ENCODE results near the gene BCL10.

The BCL10 gene

DNA sequence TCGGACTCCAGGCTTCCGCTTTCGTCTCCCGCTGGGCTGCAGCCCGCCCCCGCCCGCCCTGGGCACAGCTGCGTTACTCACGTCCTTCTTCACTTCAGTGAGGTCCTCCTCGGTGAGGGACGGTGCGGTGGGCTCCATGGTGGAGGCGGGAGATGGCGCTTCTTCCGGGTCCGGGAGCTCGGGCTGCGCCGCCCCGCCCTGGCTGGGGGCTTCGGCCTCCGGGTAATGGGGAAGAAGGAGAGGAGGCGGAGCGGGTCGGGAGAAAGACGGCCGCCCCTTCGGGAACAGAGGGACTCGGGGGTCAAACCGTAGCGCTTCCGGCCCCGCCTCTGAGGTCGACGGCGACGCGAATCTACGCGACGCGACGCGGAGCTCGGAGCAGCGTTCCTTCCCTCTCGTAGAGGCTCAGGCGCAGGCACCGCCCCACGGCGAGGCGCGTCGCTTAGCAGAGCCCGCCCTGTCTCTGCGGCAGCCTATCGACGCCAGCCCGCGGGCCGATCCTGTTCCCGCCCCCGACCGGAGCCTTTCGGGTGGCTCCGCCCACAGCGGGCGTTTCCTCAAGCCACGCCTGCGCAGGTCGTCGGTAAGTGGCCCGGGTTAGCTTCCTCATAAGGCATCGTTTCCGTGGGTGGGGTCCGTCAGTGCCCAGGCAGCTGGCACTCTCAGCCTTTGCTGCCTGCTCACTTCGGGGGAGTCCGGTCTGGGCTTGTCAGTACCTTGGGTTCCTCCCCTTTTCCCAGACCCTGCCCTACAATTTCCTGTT, at the start of gene BCL10:
Gene BCL10, minus strand, starts transcription at position 418 of the 763 bp plus-strand sequence. Its CDS starts 280 bp downstream, at position 138.
- peak; percentile 95 to 96 for DNase-seq

- no peak for DNase-seq
These were observed 49.5 kb upstream of the BCL10 start for GRCh38 chr1:85325920-85326319.

DNA sequence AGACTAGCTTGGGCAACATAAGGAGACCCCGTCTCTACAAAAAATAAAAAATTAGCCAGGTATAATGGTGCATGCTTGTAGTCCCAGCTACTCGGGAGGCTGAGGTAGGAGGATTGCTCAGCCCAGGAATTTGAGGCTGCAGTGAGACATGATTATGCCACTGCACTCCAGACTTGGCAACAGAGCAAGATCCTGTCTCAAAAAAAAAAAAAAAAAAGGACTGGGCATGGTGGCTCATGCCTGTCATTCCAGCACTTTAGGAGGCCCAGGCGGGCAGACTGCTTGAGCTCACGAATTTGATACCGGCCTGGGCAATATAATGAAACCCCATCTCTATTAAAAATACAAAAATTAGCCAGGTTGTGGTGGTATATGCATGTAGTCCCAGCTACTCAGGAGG, 47.3 kb upstream of the BCL10 start:
- DNase-seq, result no peak

DNA sequence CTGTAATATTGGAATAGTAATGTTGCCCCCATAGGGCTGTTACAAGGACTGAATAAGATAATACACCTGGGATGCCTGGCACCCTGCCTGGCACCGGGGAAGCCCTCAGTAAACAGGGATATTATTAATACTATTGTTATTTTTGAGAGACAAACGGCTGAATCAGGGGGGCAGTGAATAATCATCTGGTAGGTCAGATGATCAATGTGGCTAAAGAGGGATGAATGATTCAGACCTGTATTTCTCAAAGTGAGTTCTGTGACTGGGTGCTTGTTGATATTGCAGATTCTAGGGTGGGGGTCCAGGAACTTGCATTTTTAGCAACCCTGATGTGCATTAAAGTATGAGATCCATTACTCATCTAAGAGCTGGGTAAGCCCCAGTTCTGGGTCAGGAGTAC, 46.2 kb upstream of the BCL10 start:
- no peak for DNase-seq

DNA sequence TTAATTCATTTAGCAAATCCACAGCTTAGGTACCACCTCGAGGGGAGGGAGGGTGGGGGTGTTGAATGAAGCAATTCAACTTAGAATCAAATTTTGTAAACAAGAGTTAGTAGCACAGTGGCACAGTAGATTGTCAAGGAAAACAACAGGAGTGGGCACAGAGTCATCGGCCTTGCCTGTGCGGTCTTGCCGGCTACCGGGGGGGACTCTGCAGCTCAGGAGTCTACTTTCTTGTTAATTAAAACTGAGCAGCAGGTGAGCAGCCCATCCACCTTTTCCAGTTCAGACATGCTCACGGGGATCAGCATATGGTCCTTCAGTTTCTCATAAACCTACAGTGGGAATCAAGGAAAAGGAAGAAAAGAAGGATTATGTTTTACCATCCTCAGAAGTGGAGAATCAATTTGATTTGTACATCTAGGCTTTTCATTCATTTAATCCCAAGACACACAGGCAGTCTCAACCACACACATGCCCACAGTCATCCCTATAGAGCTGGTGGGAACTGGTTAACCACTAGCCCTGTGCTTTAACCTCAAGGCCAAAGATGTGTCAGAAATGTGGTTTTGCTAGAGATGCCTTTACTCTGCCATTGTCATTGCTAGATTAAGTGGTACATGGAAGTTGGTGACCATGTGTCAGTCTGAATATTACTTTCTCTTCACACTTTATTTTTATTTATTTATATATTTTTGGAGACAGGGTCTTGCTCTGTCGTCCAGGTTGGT, 45.0 kb upstream of the BCL10 start:
- no peak for DNase-seq

DNA sequence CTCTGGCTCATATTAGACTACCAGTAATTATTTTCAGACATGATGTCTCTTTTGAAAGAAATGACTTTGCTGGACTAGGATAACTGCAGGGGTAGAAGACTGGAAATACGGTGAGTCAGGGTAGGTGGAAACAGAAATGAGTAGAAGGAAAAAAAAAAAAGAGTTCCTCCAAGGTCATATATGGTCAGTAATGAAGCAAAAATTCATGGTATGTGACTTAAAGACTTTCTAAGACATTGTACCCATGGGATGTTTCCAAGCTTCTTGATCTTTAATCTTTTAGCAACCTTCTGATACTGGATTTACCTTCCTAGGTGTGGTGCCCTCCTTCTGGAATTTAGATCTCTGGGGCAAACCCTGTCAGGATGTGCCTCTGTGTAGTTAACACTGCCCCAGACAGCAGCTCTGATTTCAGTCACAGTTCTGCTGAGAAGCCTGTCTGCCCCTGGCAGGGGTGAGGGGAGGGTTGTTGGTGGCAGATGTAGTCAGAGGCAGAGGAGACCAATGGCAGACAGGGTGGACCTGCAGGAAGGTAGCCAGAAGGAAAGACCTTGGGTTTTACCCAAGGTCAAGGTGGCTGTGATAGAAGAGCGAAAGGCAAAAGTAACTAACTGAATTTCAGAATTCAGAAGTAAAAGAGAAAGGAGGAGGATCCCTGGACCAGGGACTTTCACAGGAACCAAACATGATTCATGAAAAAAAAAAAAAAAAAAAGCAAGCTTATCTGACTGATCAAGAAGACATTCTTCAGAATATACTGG, 44.1 kb upstream of the BCL10 start:
- DNase-seq, result no peak

GRCh38 chr1:85319931-85320330, 43.5 kb upstream of the BCL10 start:
- DNase-seq, result no peak

DNA sequence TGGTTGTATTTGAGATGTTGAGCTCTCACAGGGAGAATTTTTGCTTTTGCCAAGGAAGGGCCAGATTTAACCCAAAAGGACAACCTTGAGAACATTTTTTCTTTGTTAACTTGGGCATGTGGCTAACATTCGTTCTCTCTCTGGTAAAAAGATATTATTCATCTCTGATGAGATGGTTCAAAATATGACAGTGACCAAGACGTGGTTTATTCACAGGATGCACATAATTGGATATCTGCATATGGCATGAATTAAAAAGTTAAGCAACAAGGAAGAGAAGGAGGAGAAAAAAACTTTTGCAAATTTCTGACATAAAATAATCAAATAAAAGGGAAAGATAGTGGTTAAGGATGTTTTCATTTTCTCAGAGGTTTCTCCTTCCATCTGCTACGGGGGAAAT, 43.1 kb upstream of the BCL10 start:
- no peak for DNase-seq

DNA sequence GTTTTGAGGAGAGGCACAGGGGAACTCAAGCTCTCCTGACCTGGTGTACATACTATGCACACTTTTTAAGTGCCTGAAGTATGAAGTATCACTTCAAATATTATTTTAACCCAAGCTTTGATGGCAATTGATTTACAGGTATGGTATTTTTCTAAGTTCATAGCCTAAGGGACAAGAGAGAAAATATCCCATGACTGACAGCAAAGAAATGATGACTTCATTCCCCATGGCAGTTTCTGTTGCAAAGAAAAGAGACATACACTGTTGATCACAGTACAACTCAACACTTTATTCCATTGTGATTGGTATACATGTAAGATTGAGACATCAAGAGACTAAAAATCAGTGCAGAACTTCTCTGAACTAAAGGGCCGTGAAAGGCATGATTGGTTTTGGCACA, 41.8 kb upstream of the BCL10 start:
- no peak for DNase-seq

DNA sequence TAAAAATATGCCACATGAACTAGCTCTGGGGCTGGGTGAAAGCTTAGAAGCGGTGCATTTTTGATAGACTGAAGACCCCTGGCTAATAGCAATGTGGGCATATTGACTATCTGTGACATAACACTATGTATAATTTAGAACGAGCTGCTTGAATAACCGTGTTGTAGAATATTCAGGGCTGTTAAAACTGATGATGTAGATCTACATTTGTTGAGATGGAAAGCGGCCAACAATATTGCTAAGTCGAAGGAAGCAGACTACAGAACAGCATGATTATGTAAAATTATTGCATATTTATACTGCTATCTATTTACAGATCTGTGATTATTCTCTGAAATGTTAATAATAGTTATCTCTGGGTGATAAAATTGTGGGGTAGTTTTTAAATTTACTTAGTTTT, 41.1 kb upstream of the BCL10 start:
- no peak for DNase-seq

GRCh38 chr1:85316321-85316720, 39.9 kb upstream of the BCL10 start:
- DNase-seq, result no peak

DNA sequence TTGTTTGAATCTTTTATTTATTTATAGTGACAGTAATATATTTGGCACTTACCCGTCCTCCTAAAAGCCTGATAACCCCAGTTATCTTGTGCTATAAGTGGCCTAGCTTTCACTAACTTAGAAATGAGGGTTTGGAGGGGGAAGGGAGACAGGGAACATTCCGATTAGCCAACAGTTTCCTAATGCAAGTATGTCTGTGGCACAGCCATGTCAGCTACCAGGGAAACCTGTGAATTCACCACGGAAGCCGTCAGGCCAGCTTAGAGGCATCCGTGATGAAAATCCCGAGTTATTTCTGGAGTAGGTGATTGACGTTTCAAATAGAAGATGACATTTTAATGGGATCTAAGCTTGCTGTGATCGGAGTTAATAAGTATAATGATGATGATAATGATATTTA, 39.4 kb upstream of the BCL10 start:
- no peak for DNase-seq

DNA sequence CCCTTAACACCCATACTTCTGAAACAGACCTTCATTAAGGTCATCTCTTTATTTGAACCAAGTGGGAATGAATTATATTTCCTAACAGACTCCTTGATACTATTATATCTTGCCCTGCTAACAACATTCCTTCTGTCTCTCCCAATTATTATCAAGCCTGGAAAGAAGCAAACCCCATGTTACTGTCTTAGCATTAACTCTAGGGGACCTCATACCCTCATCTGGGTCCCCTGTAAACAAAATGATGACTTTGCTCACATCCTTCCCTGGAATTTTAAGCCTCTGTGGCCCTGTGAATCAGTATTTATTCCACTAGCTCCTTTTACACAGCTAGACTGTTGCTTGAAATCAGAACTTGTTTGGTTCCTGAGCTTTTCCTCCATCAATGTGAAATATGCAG, 38.3 kb upstream of the BCL10 start:
- no peak for DNase-seq

- no peak for DNase-seq
These were observed 37.7 kb upstream of the BCL10 start for GRCh38 chr1:85313888-85314696.

GRCh38 chr1:85311818-85312217, 35.4 kb upstream of the BCL10 start:
- no peak for DNase-seq

DNA sequence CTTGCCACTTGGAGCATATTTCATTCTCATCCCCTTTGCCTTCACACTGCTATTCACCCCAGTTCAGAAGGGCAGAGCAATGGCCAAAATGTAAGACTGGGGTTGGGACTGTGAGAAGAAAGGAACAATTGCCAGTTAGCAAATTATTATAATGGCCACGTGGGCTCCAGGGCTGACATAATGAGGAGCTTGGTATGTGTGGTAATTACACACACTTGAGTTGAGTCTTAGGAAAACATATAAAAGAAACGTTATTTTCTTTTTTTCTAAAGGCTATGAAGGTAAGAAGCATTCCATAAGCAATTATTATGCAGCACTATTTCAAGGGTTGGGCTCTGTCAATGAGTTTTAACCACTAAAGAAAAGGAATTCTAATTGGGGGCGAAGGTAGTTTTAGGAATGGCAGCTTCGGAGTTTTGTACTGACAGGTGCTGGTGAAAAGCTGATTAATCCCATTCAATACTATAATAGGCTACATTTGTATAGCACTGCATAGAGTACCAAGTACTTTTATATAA, 32.5 kb upstream of the BCL10 start:
- DNase-seq, result no peak

DNA sequence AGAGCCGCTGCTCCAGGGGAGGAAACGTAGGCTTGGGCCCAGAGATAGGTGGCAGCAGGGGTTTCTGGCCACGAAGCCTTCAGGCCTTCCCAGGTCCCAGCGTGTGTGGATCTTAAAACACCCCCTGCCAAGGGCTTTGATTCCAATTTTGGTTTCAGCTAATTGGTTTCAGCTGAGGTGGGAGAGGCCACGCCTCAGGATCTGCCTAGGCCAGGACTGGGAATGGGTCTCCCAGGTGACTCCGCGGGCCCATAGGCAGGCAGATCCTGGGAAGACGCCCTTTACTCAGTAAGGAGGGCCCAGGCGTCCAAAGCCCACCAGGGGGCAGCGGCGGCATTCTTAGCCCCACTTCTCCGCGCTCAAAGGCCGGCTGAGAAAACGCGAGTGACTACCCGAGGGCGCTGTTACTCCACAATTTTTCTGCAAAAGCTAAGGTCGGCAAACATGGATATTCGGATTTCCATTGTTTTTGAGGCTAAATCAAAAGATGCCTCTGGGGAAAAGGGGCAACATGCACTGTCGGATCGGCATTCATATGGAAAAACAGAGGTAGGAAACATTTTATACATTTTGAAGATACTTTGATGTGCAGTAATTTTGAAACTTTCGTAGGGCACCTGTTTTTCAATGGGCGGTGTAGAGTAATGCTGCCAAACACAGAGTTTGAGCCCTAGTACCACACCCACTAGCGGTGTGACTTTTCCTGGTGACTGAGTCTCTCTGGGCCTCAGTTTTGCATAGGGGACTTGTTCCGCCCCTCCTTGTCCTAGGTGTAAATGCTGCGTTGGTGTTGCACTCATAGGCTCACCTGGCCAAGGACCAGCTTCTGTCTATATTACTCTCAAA, 31.8 kb upstream of the BCL10 start:
- peak; percentile 44 to 51 for DNase-seq

- no peak for DNase-seq
These were observed 29.8 kb upstream of the BCL10 start for GRCh38 chr1:85306236-85306635.

DNA sequence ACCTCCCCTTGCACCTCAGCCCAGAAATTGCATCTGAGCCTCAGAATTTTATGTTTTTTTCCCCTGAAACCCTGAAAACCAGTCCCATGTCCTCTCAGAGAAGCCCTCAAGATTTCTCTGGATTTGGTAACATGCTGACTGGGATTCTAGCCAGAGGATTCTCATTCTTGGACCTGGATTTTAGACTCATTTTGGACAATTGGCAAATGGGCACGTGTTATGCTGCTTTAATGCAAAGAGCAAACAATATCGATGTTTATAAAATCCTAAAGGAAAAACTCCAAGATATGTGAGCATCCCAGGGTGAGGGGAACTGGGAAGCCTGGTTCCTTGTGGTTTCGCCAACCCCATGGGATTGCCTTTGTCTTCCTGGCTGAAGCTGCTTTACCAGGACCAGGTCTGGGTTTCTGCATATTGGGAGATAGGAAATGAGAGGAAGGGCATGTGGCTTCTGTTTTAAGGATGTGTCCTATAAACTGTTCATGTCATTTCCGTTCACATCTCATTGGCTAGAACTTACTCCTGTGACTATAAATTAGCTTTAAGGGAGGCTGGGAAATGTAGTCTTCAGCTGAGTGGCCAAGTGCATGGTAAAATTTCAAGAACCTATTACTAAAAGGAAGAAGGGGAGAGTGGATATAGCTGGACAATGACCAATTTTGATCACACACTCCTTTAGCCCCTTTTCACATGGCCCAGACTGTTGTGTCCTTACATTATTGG, 27.2 kb upstream of the BCL10 start:
- DNase-seq, result no peak

DNA sequence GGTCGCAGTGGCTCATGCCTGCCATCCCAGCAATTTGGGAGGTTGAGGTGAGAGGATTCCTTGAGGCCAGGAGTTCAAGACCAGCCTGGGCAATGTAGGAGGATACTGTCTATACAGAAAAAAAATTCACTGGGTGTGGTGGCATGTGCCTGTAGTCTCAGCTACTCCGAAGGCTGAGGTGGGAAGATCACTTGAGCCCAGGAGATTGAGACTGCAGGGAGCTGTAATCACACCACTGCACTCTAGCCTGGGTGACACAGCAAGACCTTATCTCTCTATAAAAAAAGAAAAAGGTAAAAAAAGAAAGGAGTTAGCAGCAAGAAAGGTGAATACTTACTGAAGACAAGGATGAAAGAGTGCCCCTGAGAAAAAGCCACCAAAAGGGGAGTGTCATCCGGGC, 23.7 kb upstream of the BCL10 start:
- no peak for DNase-seq

Data from AML-193 (cell line).